GM21447 (cell line): Measurements from ENCODE around the gene FHOD3.

ENCODE experiments used
- ATAC-seq: cut with Tn5 transposase; IDR thresholded peaks from one replicate; pipeline ENCODE4 v1.9.1; 2021; ENCODE audit not compliant: unreplicated experiment

The FHOD3 gene

GRCh38 chr18:36505665-36506064, 208.2 kb downstream of the FHOD3 start:
- ATAC-seq: no peak

- ATAC-seq: no peak
Measured at GRCh38 chr18:36509646-36510197, 212.2 kb downstream of the FHOD3 start.

GRCh38 chr18:36511791-36512352, 214.4 kb downstream of the FHOD3 start:
- no peak for ATAC-seq

GRCh38 chr18:36513556-36513955, 216.0 kb downstream of the FHOD3 start:
- ATAC-seq: no peak

- no peak for ATAC-seq
Measured at GRCh38 chr18:36514778-36515177, 217.3 kb downstream of the FHOD3 start.

GRCh38 chr18:36516258-36516657, 218.7 kb downstream of the FHOD3 start:
- no peak for ATAC-seq

- ATAC-seq: no peak
Measured at GRCh38 chr18:36516726-36517125, 219.2 kb downstream of the FHOD3 start.

- ATAC-seq: no peak
Measured at GRCh38 chr18:36518839-36519238, 221.3 kb downstream of the FHOD3 start.

GRCh38 chr18:36519358-36519757, 221.8 kb downstream of the FHOD3 start:
- no peak for ATAC-seq

- no peak for ATAC-seq
Measured at GRCh38 chr18:36522509-36522908, 225.0 kb downstream of the FHOD3 start.

- ATAC-seq: no peak
Measured at GRCh38 chr18:36525913-36526312, 228.4 kb downstream of the FHOD3 start.

- ATAC-seq: no peak
Measured at GRCh38 chr18:36526611-36527010, 229.1 kb downstream of the FHOD3 start.

- ATAC-seq: no peak
Measured at GRCh38 chr18:36527051-36527450, 229.5 kb downstream of the FHOD3 start.

GRCh38 chr18:36527740-36528455, 230.4 kb downstream of the FHOD3 start:
- ATAC-seq: no peak

- no peak for ATAC-seq
Measured at GRCh38 chr18:36529747-36530146, 232.2 kb downstream of the FHOD3 start.

- no peak for ATAC-seq
Measured at GRCh38 chr18:36530676-36531405, 233.3 kb downstream of the FHOD3 start.

GRCh38 chr18:36531636-36532035, 234.1 kb downstream of the FHOD3 start:
- ATAC-seq: no peak

GRCh38 chr18:36532394-36532793, 234.9 kb downstream of the FHOD3 start:
- no peak for ATAC-seq

GRCh38 chr18:36532815-36533214, 235.3 kb downstream of the FHOD3 start:
- no peak for ATAC-seq

- ATAC-seq: no peak
Measured at GRCh38 chr18:36533446-36534153, 236.1 kb downstream of the FHOD3 start.

GRCh38 chr18:36534154-36534688, 236.7 kb downstream of the FHOD3 start:
- no peak for ATAC-seq
